RWPE2 (cell line): Measurements from ENCODE around the gene HOXB5.

Source experiments
- ATAC-seq: fragments of 200-7000 bp; cut with Tn5 transposase; 3 replicates; pipeline ENCODE4 v1.9.1; 2021; ENCODE audit warnings: low read depth
- DNase-seq: peaks from one replicate; pipeline ENCODE4 v3.0.0-alpha.2; 2020; ENCODE audit warnings: low spot score
- H3K27ac ChIP-seq: fragments of 450-650 bp; 2 replicates; pipeline ENCODE4 v1.5.1; 2017; ENCODE audit warnings: mild to moderate bottlenecking; ENCODE audit not compliant: poor library complexity, severe bottlenecking
- H3K27me3 ChIP-seq: fragments of 250-450 bp; sonication (Bioruptor Pico); 2 replicates; pipeline ENCODE4 v1.5.1; 2021; ENCODE audit warnings: mild to moderate bottlenecking, moderate library complexity; ENCODE audit not compliant: insufficient read depth, poor library complexity, severe bottlenecking
- H3K36me3 ChIP-seq: fragments of 250-450 bp; sonication (Bioruptor Pico); 2 replicates; pipeline ENCODE4 v1.5.1; 2020; ENCODE audit warnings: low read depth, mild to moderate bottlenecking, moderate library complexity
- H3K4me1 ChIP-seq: fragments of 250-450 bp; sonication (Bioruptor Pico); 2 replicates; pipeline ENCODE4 v1.5.1; 2021; ENCODE audit warnings: mild to moderate bottlenecking, moderate library complexity; ENCODE audit not compliant: insufficient read depth, poor library complexity, severe bottlenecking
- H3K4me3 ChIP-seq: fragments of 250-450 bp; sonication (Bioruptor Pico); 2 replicates; pipeline ENCODE4 v1.5.1; 2021; ENCODE audit warnings: mild to moderate bottlenecking, moderate library complexity; ENCODE audit not compliant: severe bottlenecking
- H3K9me3 ChIP-seq: fragments of 250-450 bp; sonication (Bioruptor Pico); 2 replicates; pipeline ENCODE4 v1.5.1; 2021; ENCODE audit warnings: mild to moderate bottlenecking, moderate library complexity; ENCODE audit not compliant: severe bottlenecking
- CTCF ChIP-seq: fragments of 450-650 bp; IDR thresholded peaks from one replicate; pipeline ENCODE4 v1.5.1; 2017; ENCODE audit warnings: mild to moderate bottlenecking, moderate library complexity; ENCODE audit not compliant: poor library complexity, severe bottlenecking

The HOXB5 gene

DNA sequence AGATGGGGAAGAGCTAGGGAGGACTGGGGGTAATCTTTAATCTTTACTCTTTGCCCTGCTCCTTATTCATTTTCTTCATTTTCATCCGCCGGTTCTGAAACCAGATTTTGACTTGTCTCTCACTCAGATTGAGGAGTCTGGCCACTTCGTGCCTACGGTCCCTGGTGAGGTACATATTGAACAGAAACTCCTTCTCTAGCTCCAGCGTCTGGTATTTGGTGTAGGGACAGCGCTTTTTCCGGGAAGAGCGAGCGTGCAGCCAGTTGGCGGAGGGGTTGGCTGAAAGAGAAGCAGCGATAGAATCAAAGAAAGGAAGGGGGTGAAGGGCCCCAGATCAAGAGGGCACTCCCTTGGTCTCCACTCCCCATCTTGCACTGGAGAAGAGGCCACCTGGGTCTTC, 29.3 kb upstream of the HOXB5 start:
- Histone ChIP-seq H3K4me3 (no peak overlapping the region), H3K27ac (no peak overlapping the region), H3K27me3 (peaks cover 68% of the 10 kb centered on the region), H3K9me3 (no peaks in the 10 kb centered on the region), H3K36me3 (no peaks in the 10 kb centered on the region), H3K4me1 (peaks cover 4% of the 10 kb centered on the region)
- TF ChIP-seq CTCF = no peak
- ATAC-seq (no peak), DNase-seq (no peak)

DNA sequence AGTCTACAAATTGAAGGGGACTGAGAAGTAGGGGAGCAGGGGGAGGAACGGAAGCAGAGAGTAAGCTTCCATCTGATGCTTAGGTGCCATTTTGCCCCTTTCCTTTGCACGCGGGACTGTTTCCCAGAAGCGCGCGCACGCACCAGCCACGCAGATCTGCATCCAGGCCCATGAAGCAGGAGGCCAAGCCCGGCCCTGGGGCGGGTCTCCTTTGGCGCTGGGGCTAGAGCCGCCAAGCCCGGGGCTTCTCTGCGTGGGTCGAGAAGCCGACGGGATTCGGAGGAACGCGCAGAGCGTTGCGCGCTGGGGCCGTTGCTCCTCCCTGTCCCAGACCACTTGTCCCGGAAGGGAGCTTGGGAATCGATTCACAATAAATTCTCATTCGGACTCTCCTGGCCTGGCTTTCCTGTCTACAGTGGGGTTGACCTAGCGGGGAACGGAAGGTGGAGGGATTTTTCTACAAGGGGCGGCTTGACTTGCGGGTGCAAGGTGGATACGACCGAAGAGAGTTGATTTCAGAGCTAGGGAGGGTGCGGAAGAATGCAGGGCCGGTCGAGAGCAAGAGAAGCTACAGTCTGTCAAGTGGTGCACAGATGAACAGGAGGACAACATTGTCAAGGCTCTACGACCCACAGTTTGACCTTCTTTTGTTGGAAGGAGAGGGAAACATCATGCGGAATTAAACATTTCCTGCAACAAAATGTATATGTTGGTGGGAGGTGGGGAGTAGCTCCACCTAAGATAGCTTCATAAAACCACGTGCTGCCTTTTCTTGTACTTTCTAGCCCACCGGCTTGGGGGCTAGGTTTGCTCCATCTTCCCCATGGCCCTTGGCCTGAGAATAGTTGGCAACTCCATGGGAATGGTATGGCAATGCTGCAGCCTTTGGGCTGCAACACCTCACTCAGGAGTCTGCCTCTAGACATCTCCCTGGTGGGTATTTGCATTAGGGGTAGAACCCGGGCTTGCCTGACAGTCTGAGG, 28.1 kb upstream of the HOXB5 start:
- Histone ChIP-seq H3K9me3 (no peaks in the 10 kb centered on the region), H3K4me1 (peaks cover 4% of the 10 kb centered on the region), H3K4me3 (no peak overlapping the region), H3K27me3 (peaks cover 68% of the 10 kb centered on the region), H3K36me3 (no peaks in the 10 kb centered on the region), H3K27ac (no peak overlapping the region)
- no peak for ATAC-seq
- no peak for DNase-seq
- TF ChIP-seq CTCF = no peak

GRCh38 chr17:48620461-48621139, 27.0 kb upstream of the HOXB5 start:
- ATAC-seq = no peak
- DNase-seq = no peak
- H3K4me3 ChIP-seq = no peak overlapping the region
- no peaks in the 10 kb centered on the region for H3K36me3 ChIP-seq
- peaks cover 78% of the 10 kb centered on the region for H3K27me3 ChIP-seq
- peaks cover 4% of the 10 kb centered on the region for H3K4me1 ChIP-seq
- no peak overlapping the region for H3K27ac ChIP-seq
- TF ChIP-seq CTCF = no peak
- H3K9me3 ChIP-seq = no peaks in the 10 kb centered on the region

DNA sequence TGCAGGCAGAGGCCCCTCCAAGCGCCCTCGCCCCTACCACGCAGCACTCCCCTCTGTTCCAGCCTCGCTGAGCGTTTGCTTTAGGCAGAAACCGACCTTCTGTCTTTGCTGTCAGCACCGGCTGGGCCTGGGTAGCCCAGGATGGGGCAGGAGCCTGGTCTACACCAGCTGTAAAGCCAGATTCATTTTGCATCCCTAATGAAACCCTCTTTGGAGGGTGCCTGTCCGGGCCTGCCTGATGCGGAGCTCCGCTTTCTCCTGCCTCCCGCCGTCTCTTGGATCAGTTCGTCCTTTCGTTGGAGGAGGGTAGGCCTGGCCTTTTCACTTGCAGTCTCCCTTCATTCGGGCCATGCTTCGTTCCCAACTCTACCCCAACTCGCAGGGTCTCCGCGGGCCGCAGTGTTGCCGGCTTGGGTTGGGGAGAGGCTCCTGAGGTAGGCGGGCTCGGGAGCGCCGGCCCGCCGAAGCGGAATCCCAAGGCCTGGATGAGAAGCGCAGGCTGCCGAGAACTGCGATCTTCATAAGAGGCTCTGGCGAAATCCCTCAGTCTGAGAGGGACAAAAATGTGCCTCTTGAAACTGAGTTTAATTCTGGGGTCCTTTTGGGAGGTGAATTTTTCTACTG, 26.4 kb upstream of the HOXB5 start:
- H3K27ac ChIP-seq = no peak overlapping the region
- peaks cover 80% of the 10 kb centered on the region for H3K27me3 ChIP-seq
- no peak overlapping the region for H3K4me3 ChIP-seq

More for the DNA sequence above, 26.4 kb upstream of the HOXB5 start:
- DNase-seq (no peak), ATAC-seq (no peak)
- TF ChIP-seq CTCF = no peak
- peaks cover 4% of the 10 kb centered on the region for H3K4me1 ChIP-seq
- H3K36me3 ChIP-seq = no peaks in the 10 kb centered on the region
- H3K9me3 ChIP-seq = no peaks in the 10 kb centered on the region
